Fibroblast of peridontal ligament (primary cell): ENCODE measurements around the gene LYRM7.
A peak's percentile ranks its signal among the peaks of the same experiment; 100 is the strongest.
"Not testable (repeated sequence)": the region's sequence is repeated elsewhere in the genome, so short reads cannot be mapped to it uniquely, and the experiment has no call there.

Experiments used
- DNase-seq: peaks from one replicate; pipeline ENCODE4 v3.0.0-alpha.2; 2010; ENCODE audit errors: extremely low read depth

The LYRM7 gene

GRCh38 chr5:131170540-131171275 lies at the start of gene LYRM7:
TSS of gene LYRM7 (plus strand) at chr5:131170944. CDS start at chr5:131171021, 77 bp downstream.
- peak; percentile 99 for DNase-seq

GRCh38 chr5:131127244-131127643 lies 43.5 kb upstream of the LYRM7 start:
- DNase-seq = not testable (repeated sequence)

GRCh38 chr5:131129306-131129705 lies 41.4 kb upstream of the LYRM7 start:
- no peak for DNase-seq

- DNase-seq = not testable (repeated sequence)
Observed at GRCh38 chr5:131133091-131133490, 37.7 kb upstream of the LYRM7 start.

- DNase-seq = not testable (repeated sequence)
Observed at GRCh38 chr5:131138406-131138805, 32.3 kb upstream of the LYRM7 start.

GRCh38 chr5:131139321-131139720 lies 31.4 kb upstream of the LYRM7 start:
- no peak for DNase-seq

- no peak for DNase-seq
Observed at GRCh38 chr5:131142970-131143617, 27.6 kb upstream of the LYRM7 start.

- DNase-seq = peak; percentile 50
Observed at GRCh38 chr5:131147258-131147657, 23.5 kb upstream of the LYRM7 start.

GRCh38 chr5:131148835-131149234 lies 21.9 kb upstream of the LYRM7 start:
- DNase-seq = no peak

- no peak for DNase-seq
Observed at GRCh38 chr5:131150408-131150807, 20.3 kb upstream of the LYRM7 start.

GRCh38 chr5:131151216-131151615 lies 19.5 kb upstream of the LYRM7 start:
- no peak for DNase-seq

- DNase-seq = no peak
Observed at GRCh38 chr5:131156385-131156784, 14.4 kb upstream of the LYRM7 start.

- DNase-seq = no peak
Observed at GRCh38 chr5:131156957-131157356, 13.8 kb upstream of the LYRM7 start.

GRCh38 chr5:131160134-131160533 lies 10.6 kb upstream of the LYRM7 start:
- no peak for DNase-seq

GRCh38 chr5:131163276-131164119 lies 7.2 kb upstream of the LYRM7 start:
- DNase-seq = peak; percentile 55

- DNase-seq = peak; percentile 79
Observed at GRCh38 chr5:131164191-131165118, 6.3 kb upstream of the LYRM7 start.

- peak; percentile 85 for DNase-seq
Observed at GRCh38 chr5:131165119-131165727, 5.5 kb upstream of the LYRM7 start, which contains the start of gene HINT1. TSS of gene HINT1 (minus strand) at chr5:131165256. CDS start at chr5:131165205, 51 bp downstream.

GRCh38 chr5:131167615-131168014 lies 3.1 kb upstream of the LYRM7 start:
- DNase-seq = no peak

GRCh38 chr5:131169810-131170539 lies 769 bp upstream of the LYRM7 start:
- DNase-seq = no peak

GRCh38 chr5:131171276-131171810 lies 599 bp downstream of the LYRM7 start:
- no peak for DNase-seq
